ENCODE measurements around the gene SERGEF. TPM values are rescaled to one million over a fixed set of nuclear protein-coding genes. Genes with fewer than 3 reads are reported as not detected.
A peak's percentile ranks its signal among the peaks of the same experiment; 100 is the strongest.

Gene SERGEF
- polyA plus RNA-seq, 1 experiment: 18.1 TPM

- TF ChIP-seq CTCF (IDR thresholded peaks at IDR 0.05; ENCODE audit: low read depth, low read length): peak; percentile 73
- CTCF ChIA-PET: interaction anchor here (0.6 to 6.8 kb wide), 10 partner anchors 27 to 226 kb away, joined by 3 to 63 read pairs (median 5); no protein-coding TSS in a partner anchor
Measured at GRCh38 chr11:17760102-17761029, 252.5 kb downstream of the SERGEF start.

GRCh38 chr11:17755891-17756290 is 257.0 kb downstream of the SERGEF start:
- Histone ChIP-seq H3K27me3 (ENCODE audit: control insufficient read depth, insufficient read depth, low read length) (peaks cover 29% of the 10 kb centered on the region), H3K27ac (ENCODE audit: low read depth, low read length) (no peak overlapping the region), H3K4me3 (ENCODE audit: low read depth, low read length) (no peak overlapping the region), H3K9me3 (ENCODE audit: control insufficient read depth, insufficient read depth, low read length) (no peaks in the 10 kb centered on the region; the same call in 1 of the 2 replicates)
- ChIA-PET POLR2A (no interaction called here), CTCF (interaction anchor here (1.3 to 6.8 kb wide), 3 partner anchors 218 to 225 kb away, joined by 4 to 57 read pairs (median 8); no protein-coding TSS in a partner anchor)
- TF ChIP-seq CTCF (IDR thresholded peaks at IDR 0.05; ENCODE audit: low read depth, low read length): no peak
- no peak for DNase-seq (ENCODE audit: low read depth, low spot score)

More at GRCh38 chr11:17760102-17761029, 252.5 kb downstream of the SERGEF start:
- Histone ChIP-seq H3K9me3 (ENCODE audit: control insufficient read depth, insufficient read depth, low read length) (no peaks in the 10 kb centered on the region; the same call in 1 of the 2 replicates), H3K27ac (ENCODE audit: low read depth, low read length) (no peak overlapping the region), H3K4me3 (ENCODE audit: low read depth, low read length) (no peak overlapping the region), H3K27me3 (ENCODE audit: control insufficient read depth, insufficient read depth, low read length) (peaks cover 13% of the 10 kb centered on the region)
- DNase-seq (ENCODE audit: low read depth, low spot score): no peak
- POLR2A ChIA-PET: no interaction called here

- no peak for DNase-seq (ENCODE audit: low read depth, low spot score)
- no peak overlapping the region for H3K27ac ChIP-seq (ENCODE audit: low read depth, low read length)
- ChIA-PET CTCF (no interaction called here), POLR2A (no interaction called here)
- H3K4me3 ChIP-seq (ENCODE audit: low read depth, low read length): no peak overlapping the region
- no peaks in the 10 kb centered on the region for H3K9me3 ChIP-seq (ENCODE audit: control insufficient read depth, insufficient read depth, low read length)
- H3K27me3 ChIP-seq (ENCODE audit: control insufficient read depth, insufficient read depth, low read length): peaks cover 36% of the 10 kb centered on the region
- no peak for TF ChIP-seq CTCF (IDR thresholded peaks at IDR 0.05; ENCODE audit: low read depth, low read length)
Measured at GRCh38 chr11:17753641-17754040, 259.2 kb downstream of the SERGEF start.

GRCh38 chr11:17753153-17753552 is 259.7 kb downstream of the SERGEF start:
- Histone ChIP-seq H3K4me3 (ENCODE audit: low read depth, low read length) (no peak overlapping the region), H3K27ac (ENCODE audit: low read depth, low read length) (no peak overlapping the region), H3K9me3 (ENCODE audit: control insufficient read depth, insufficient read depth, low read length) (no peaks in the 10 kb centered on the region), H3K27me3 (ENCODE audit: control insufficient read depth, insufficient read depth, low read length) (peaks cover 36% of the 10 kb centered on the region)
- no peak for DNase-seq (ENCODE audit: low read depth, low spot score)
- TF ChIP-seq CTCF (IDR thresholded peaks at IDR 0.05; ENCODE audit: low read depth, low read length): no peak
- CTCF ChIA-PET: no interaction called here
- POLR2A ChIA-PET: no interaction called here

GRCh38 chr11:17752144-17752543 is 260.7 kb downstream of the SERGEF start:
- Histone ChIP-seq H3K4me3 (ENCODE audit: low read depth, low read length) (no peak overlapping the region), H3K9me3 (ENCODE audit: control insufficient read depth, insufficient read depth, low read length) (no peaks in the 10 kb centered on the region; the same call in 1 of the 2 replicates), H3K27me3 (ENCODE audit: control insufficient read depth, insufficient read depth, low read length) (peaks cover 38% of the 10 kb centered on the region), H3K27ac (ENCODE audit: low read depth, low read length) (no peak overlapping the region)
- POLR2A ChIA-PET: no interaction called here
- TF ChIP-seq CTCF (IDR thresholded peaks at IDR 0.05; ENCODE audit: low read depth, low read length): no peak
- CTCF ChIA-PET: no interaction called here
- DNase-seq (ENCODE audit: low read depth, low spot score): no peak

All from AG04450 (cell line).